MCF 10A (cell line): Measurements from ENCODE around the gene SORL1. TPM values are rescaled to one million over a fixed set of nuclear protein-coding genes. Genes with fewer than 3 reads are reported as not detected.

ENCODE experiments used
- BruUV-seq: library from RNA; stranded (reverse); fragments of 400-500 nt; replicated peaks from 2 replicates; lab custom pipeline; 2021; lab: Mats Ljungman, UMichigan
- CTCF ChIA-PET: fragments of 300-600 bp; sonication (Branson Sonifier 250); formaldehyde crosslinking; extraction: SDS; loops from one replicate; lab custom pipeline; 2021; ENCODE audit warnings: antibody characterized with exemption, inconsistent platforms; lab: Yijun Ruan, JAX
- POLR2A ChIA-PET: fragments of 300-600, 350-650 bp; sonication (Branson Sonifier 250); formaldehyde crosslinking; extraction: SDS; loops from one replicate; lab custom pipeline; 2020; ENCODE audit warnings: antibody characterized with exemption, inconsistent platforms; lab: Yijun Ruan, JAX
- DNase-seq: peaks from one replicate; pipeline ENCODE4 v3.0.0-alpha.2; 2018; ENCODE audit not compliant: unreplicated experiment
- H3K27ac Mint-ChIP-seq: one replicate; pipeline ENCODE4 v1.8.0; 2022; ENCODE audit warnings: mild to moderate bottlenecking, low read depth, mixed read lengths; ENCODE audit not compliant: unreplicated experiment
- H3K27me3 Mint-ChIP-seq: one replicate; pipeline ENCODE4 v1.8.0; 2022; ENCODE audit warnings: mixed read lengths; ENCODE audit not compliant: insufficient read depth, unreplicated experiment
- H3K36me3 Mint-ChIP-seq: one replicate; pipeline ENCODE4 v1.8.0; 2022; ENCODE audit warnings: mild to moderate bottlenecking, moderate library complexity, mixed read lengths; ENCODE audit not compliant: insufficient read depth, unreplicated experiment
- H3K4me1 Mint-ChIP-seq: one replicate; pipeline ENCODE4 v1.8.0; 2022; ENCODE audit warnings: mixed read lengths; ENCODE audit not compliant: insufficient read depth, unreplicated experiment
- H3K4me3 Mint-ChIP-seq: one replicate; pipeline ENCODE4 v1.8.0; 2022; ENCODE audit warnings: mild to moderate bottlenecking, moderate library complexity, mixed read lengths; ENCODE audit not compliant: unreplicated experiment
- H3K9me3 Mint-ChIP-seq: one replicate; pipeline ENCODE4 v1.8.0; 2022; ENCODE audit warnings: mixed read lengths; ENCODE audit not compliant: unreplicated experiment
- intact Hi-C: fragments of 100-400 bp; cut with micrococcal nuclease; formaldehyde crosslinking; loops from 2 replicates; pipeline ENCODE4 v1.14.1; 2022
- total RNA-seq: library from RNA; stranded (reverse); gene quantifications from 2 replicates; pipeline ENCODE4 v1.2.3, GENCODE V29; 2022
- TF ChIP-seq, protein P1 (sequence below): fragments of 200-600 bp; IDR thresholded peaks from one replicate; pipeline ENCODE4 v1.8.0; 2022; ENCODE audit warnings: antibody characterized with exemption, mild to moderate bottlenecking; ENCODE audit not compliant: unreplicated experiment

SORL1 gene
- total RNA-seq, 1 experiment from 2014 or later: 5.9 TPM

DNA sequence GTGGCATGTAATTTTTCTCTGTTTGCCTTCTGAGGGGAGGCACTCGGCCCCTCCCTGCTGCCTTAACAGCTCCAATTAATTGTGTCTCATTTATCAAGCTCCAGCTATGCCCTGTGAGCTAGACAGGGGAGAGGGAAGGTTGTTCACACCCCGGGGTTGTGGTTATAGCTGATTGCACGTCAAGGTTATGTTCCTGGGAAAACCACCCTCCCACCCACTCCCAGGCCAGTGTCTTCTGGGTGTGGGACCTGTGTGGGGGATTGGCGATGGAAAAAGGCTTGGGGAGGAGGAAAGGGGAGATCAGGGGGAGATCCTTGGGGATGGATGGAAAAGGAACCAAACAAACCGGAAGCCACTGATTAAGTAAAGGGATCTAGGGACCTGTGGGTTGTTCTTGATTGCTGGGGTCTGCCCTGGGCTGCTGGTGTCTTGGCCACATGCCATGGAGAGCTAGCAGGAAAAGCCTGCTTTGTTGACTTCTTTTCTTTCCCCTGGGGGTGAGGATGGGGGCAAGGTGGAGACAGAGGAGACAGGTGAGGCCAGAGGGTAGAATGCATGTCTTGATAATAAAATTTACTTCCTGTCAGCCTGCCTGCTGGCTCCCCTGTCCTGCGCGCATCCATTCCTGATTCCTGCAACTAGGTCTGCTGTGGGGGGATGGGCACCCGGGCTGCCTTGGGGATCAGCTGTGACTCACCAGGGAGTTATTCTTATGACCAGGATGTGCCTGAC is 14.1 kb downstream of the SORL1 start:
- intact Hi-C loops: no loop called here
- CTCF ChIA-PET: interaction anchor here (0.6 to 3.1 kb wide), 6 partner anchors 14 to 1041 kb away, joined by 3 to 14 read pairs (median 4); partner anchors contain the start of genes SORL1 and SORL1-AS1
- BruUV-seq: no TSS peak
- H3K4me3 Mint-ChIP-seq: peak overlapping the region; percentile 52
- no peaks in the 10 kb centered on the region for H3K36me3 Mint-ChIP-seq
- peaks cover 39% of the 10 kb centered on the region for H3K4me1 Mint-ChIP-seq
- H3K27ac Mint-ChIP-seq: peak overlapping the region; percentile 72
- POLR2A ChIA-PET: interaction anchor here (0.6 to 2.5 kb wide), 13 partner anchors 7 to 957 kb away, joined by 3 to 8 read pairs (median 3); partner anchors contain the start of genes SORL1 and SORL1-AS1
- DNase-seq: peak; percentile 98
- no peaks in the 10 kb centered on the region for H3K9me3 Mint-ChIP-seq
- no peaks in the 10 kb centered on the region for H3K27me3 Mint-ChIP-seq
- TF ChIP-seq, protein P1, sequence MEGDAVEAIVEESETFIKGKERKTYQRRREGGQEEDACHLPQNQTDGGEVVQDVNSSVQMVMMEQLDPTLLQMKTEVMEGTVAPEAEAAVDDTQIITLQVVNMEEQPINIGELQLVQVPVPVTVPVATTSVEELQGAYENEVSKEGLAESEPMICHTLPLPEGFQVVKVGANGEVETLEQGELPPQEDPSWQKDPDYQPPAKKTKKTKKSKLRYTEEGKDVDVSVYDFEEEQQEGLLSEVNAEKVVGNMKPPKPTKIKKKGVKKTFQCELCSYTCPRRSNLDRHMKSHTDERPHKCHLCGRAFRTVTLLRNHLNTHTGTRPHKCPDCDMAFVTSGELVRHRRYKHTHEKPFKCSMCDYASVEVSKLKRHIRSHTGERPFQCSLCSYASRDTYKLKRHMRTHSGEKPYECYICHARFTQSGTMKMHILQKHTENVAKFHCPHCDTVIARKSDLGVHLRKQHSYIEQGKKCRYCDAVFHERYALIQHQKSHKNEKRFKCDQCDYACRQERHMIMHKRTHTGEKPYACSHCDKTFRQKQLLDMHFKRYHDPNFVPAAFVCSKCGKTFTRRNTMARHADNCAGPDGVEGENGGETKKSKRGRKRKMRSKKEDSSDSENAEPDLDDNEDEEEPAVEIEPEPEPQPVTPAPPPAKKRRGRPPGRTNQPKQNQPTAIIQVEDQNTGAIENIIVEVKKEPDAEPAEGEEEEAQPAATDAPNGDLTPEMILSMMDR: no peak

DNA sequence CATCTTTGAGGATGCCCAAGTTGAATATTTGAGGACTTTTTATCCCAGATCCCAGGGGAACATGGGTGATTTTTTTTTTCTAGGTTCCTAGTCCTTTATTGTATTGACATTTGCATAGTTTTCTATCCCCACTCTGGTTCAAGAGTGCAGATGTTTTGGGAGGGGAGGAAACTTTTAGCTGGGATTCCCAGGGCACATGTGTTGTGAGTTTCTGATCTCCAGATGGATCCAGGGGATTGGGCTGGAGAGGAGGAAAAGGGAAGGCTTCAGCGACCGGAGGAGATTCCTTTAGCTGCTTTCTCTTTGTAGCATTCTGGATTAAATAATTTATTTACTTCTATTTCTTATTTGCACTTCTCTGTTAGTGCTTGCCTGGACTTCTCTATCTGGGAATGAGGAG is 15.4 kb downstream of the SORL1 start:
- CTCF ChIA-PET: interaction anchor here (0.6 to 3.1 kb wide), 9 partner anchors 11 to 647 kb away, joined by 3 to 14 read pairs (median 3); partner anchors contain the start of genes SORL1 and SORL1-AS1
- TSS peak; percentile 70 for BruUV-seq
- DNase-seq: no peak
- TF ChIP-seq, protein P1: no peak
- intact Hi-C loops: no loop called here
- Mint-ChIP-seq H3K27ac (peak overlapping the region; percentile 72), H3K4me1 (peaks cover 39% of the 10 kb centered on the region), H3K36me3 (no peaks in the 10 kb centered on the region), H3K27me3 (no peaks in the 10 kb centered on the region), H3K4me3 (peak overlapping the region; percentile 52), H3K9me3 (no peaks in the 10 kb centered on the region)
- POLR2A ChIA-PET: interaction anchor here (0.7 to 1.3 kb wide), 6 partner anchors 8 to 102 kb away, joined by 3 to 6 read pairs (median 4); partner anchors contain the start of genes SORL1 and SORL1-AS1

DNA sequence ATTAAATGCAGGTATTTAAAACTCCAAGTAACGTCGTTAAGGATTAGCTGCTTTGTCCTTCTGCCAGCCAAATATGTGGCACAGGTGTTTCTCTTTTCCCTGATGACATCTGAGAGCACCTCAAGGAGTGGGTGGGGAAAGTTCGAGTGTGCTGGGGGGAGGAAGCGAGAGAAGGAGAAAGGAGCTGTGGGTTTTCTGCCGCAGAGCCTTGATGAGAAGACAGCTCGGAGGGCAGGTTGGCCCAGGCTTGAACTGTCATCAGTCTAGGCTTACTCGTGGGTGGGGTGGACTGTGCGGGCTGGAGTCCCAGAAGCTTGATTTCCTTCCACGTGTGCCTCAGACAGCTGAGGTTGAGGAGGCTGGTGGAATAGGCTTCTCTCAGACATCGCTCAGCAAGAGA is 15.9 kb downstream of the SORL1 start:
- ChIA-PET CTCF (interaction anchor here (0.6 to 3.1 kb wide), 9 partner anchors 11 to 647 kb away, joined by 3 to 14 read pairs (median 3); partner anchors contain the start of genes SORL1 and SORL1-AS1), POLR2A (interaction anchor here (0.7 to 0.8 kb wide), 3 partner anchors 79 to 103 kb away, joined by 3 to 4 read pairs (median 4); no protein-coding TSS in a partner anchor)
- H3K4me1 Mint-ChIP-seq: peaks cover 43% of the 10 kb centered on the region

More for the DNA sequence above, 15.9 kb downstream of the SORL1 start:
- H3K9me3 Mint-ChIP-seq: no peaks in the 10 kb centered on the region
- no peaks in the 10 kb centered on the region for H3K36me3 Mint-ChIP-seq
- intact Hi-C loops: no loop called here
- H3K4me3 Mint-ChIP-seq: no peak overlapping the region
- TF ChIP-seq, protein P1: no peak
- peak overlapping the region; percentile 72 for H3K27ac Mint-ChIP-seq
- BruUV-seq: no TSS peak
- no peaks in the 10 kb centered on the region for H3K27me3 Mint-ChIP-seq
- no peak for DNase-seq
